ENCODE results near the gene SHISA4.
"Not testable (repeated sequence)": the region's sequence is repeated elsewhere in the genome, so short reads cannot be mapped to it uniquely, and the experiment has no call there.

The SHISA4 gene

GRCh38 chr1:201933840-201934430 lies 45.2 kb downstream of the SHISA4 start:
- no peak for DNase-seq

DNA sequence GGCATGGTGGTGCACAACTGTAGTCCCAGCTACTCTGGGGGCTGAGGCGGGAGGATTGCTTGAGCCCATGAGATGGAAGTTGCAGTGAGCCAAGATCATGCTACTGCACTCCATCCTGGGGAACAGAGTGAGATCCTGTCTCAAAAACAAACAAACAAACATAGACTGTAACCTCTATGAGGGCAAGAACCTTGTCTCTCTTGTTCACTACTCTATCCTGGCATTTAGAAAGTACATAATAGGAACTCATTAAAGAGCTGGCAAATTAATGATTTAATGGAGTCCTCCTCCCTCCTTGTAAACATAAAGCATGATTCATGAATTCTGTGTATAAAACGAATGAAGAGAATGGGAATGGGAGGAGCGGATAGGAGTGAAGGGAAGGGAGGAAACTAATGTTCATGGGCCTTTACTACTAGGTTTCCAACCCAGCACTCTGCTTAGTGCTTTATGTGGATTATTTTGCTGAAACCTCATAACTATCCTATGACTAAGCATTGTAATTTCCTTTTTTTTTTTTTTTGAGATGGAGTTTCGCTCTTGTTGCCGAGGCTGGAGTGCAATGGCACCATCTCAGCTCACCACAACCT lies 49.0 kb downstream of the SHISA4 start:
- DNase-seq, result no peak

DNA sequence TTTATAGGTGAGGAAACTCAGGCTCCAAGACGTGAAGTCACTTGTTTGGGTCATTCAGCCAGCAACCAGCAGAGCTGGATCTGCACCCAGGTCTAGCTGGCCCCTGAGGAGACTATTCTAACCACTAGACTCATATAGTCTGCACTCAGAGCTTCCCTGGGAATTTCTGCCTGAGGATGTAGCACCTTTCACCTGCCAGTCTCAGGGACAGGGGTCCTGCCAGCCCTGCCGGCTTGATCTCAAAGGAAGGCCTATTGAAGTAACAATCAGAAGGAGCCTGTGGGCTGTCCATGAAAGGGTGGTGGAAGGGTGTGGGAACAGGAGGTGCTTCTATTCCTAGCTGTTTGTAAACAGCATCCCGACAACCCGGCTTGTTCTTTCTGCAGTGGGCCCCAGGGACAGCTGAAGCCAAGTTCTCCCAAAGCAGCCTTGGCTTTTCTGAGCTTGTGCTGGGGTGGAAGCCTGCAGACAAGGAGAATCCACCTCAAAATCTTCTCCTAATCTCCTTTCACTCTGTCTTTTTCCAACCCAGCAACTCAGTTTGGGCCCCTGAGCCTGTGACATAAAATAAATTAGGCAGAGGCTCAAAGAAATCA lies 49.8 kb downstream of the SHISA4 start:
- DNase-seq, result no peak

DNA sequence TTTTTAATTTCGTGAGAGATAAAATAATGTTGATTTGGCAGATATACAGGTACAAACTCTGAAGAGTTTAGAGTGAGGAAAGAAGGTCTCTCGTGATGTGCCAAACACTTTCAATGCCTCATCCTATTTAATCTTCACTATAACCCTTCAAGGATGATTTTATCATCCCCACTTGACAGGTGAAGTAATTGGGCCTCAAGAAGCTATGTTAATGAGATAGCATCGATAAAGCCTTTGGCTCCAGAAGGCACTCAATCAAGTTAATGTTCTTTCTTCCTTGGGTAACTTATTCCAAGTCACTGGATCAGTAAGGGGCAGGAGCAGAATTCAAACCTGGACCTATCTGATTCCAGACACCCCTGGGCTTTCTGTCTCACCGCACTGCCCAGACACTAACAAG lies 50.5 kb downstream of the SHISA4 start:
- DNase-seq, result no peak

DNA sequence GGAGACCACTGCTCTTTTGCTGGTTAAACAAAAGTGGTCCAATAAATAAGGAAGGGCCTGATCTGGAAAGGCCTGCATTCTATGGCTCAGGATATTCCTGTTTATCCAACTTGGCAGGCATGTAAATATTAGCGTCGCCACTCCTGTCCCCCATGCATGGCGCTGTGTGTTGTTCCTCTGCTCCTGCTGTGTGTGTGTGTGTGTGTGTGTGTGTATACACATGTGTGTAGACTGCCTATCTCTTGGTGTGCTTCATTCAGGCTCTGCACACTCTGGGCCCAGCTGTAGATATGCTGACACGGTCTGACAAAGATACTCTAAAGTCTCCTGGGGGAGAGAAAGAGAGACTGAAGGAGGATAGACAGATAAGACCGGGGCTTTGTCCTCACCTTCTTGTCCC lies 50.9 kb downstream of the SHISA4 start:
- DNase-seq, result no peak

DNA sequence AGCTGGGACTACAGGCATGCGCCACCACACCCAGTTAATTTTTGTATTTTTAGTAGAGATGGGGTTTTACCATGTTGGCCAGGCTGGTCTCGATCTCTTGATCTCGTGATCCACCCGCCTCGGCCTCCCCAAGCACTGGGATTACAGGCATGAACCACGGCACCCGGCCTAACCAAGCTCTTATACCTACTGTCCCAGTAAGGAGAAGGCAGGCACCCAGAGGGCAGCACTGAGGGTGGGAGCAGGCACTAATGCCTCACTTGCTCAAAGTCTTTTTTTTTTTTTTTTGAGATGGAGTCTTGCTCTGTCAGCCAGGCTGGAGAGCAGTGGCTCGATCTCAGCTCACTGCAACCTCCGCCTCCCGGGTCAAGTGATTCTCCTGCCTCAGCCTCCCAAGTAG lies 51.6 kb downstream of the SHISA4 start:
- not testable (repeated sequence) for DNase-seq

- no peak for DNase-seq
These were observed 52.9 kb downstream of the SHISA4 start for GRCh38 chr1:201941420-201942128.

DNA sequence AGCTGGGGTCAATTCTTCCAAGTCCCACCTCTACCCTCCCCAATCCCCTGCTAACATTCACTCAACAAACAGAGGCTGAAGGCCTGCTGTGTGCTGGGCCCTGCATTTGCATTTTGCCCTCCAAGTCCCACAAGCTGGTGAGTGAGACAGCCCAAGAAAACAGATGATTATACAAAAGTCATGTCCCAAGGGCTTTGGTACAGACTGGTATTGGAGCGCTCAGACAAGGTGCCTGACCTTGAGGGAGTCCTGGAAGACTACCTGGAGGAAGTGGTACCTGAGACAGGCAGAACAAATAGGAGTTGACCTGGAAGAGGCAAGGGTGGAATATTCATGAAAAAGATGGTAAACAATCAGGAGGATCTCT lies 53.4 kb downstream of the SHISA4 start:
- no peak for DNase-seq

Data from activated naive CD4-positive, alpha-beta T cell (primary cell).